Measurements from ENCODE around the gene PRG3. TPM values are rescaled to one million over a fixed set of nuclear protein-coding genes. Genes with fewer than 3 reads are reported as not detected.

The PRG3 gene
- total RNA-seq, 6 donors from 2014 or later: not detected

DNA sequence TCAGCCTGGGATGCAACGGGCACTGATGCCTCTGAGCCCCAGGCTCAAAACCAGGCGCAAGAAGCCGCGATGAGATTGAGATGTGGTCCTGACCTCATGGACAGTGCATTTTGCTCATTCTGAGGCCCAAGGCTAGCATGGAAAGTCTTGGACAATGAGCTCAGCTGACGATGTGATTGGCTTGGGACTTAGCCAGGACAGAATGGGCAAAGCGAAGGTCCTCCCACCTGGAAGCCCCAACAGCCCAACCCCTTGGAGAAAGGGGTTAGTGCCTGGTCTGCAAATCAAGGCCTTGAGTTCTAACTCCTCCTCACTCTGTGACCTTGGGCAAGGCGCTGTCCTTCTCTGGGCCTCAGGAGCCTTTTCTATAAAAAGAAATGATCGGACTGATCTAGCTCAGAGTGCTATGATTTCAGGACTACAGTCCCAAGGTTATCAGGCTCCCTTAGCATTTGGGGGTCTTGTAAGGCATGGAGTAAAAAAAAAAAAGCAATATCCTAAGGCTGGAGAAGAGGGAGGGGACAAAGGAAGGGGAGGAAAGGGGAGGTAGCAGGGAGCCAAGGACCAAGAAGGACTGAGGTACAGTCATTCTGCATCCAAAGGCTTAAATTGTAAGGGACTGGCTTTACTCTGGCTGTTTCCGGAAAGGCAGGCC, 43.3 kb upstream of the PRG3 start:
- no peaks in the 10 kb centered on the region for H3K9me3 ChIP-seq
- peak overlapping the region; percentile 92 to 97 (median 94) for H3K27ac ChIP-seq
- DNase-seq (no peak), ATAC-seq (ENCODE audit: low FRiP score in 2 of 2) (no peak)
- H3K36me3 ChIP-seq: peaks cover 0 to 41% (median 8%) of the 10 kb centered on the region in 4 donors
- no peak for TF ChIP-seq POLR2AphosphoS5 (IDR thresholded peaks at IDR 0.05)
- TF ChIP-seq, protein P1, sequence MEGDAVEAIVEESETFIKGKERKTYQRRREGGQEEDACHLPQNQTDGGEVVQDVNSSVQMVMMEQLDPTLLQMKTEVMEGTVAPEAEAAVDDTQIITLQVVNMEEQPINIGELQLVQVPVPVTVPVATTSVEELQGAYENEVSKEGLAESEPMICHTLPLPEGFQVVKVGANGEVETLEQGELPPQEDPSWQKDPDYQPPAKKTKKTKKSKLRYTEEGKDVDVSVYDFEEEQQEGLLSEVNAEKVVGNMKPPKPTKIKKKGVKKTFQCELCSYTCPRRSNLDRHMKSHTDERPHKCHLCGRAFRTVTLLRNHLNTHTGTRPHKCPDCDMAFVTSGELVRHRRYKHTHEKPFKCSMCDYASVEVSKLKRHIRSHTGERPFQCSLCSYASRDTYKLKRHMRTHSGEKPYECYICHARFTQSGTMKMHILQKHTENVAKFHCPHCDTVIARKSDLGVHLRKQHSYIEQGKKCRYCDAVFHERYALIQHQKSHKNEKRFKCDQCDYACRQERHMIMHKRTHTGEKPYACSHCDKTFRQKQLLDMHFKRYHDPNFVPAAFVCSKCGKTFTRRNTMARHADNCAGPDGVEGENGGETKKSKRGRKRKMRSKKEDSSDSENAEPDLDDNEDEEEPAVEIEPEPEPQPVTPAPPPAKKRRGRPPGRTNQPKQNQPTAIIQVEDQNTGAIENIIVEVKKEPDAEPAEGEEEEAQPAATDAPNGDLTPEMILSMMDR (IDR thresholded peaks at IDR 0.05): no peak
- TF ChIP-seq EP300 (IDR thresholded peaks at IDR 0.05): no peak
- no peak for TF ChIP-seq POLR2A (IDR thresholded peaks at IDR 0.05)
- 84 to 93% methylated on average over 8 to 9 of the region's 9 CpGs for WGBS, 2 donors
- H3K4me3 ChIP-seq: peak overlapping the region in 2 of 4 donors; percentile 54 to 58
- no peaks in the 10 kb centered on the region for H3K27me3 ChIP-seq
- peaks cover 41 to 52% (median 46%) of the 10 kb centered on the region in 4 donors for H3K4me1 ChIP-seq

DNA sequence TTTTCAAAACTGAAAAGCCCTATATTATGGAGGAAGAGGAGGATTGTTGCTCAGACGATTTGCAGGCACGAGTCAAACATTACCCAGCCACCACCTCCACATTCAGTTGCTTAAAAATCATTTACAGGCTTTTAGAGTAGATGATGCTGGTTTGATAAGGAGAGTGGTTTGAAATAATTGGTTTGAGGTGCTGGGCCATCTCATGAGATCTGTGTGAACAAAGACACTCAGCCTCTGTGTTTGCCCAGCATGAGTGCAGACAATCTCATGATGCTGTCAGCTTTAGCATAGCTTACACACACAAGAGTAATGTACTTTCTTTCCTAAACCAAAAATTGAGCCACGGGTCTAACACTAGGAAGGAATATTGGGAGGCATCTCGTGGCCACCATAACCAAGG, 41.7 kb upstream of the PRG3 start:
- WGBS, 2 donors: 80 to 90% methylated on average over 4 of the region's 4 CpGs
- Histone ChIP-seq H3K4me1 (peaks cover 37 to 45% (median 40%) of the 10 kb centered on the region in 4 donors), H3K27ac (no peak overlapping the region), H3K4me3 (no peak overlapping the region), H3K9me3 (no peaks in the 10 kb centered on the region), H3K27me3 (no peaks in the 10 kb centered on the region), H3K36me3 (peaks cover 0 to 56% (median 18%) of the 10 kb centered on the region in 4 donors)
- TF ChIP-seq POLR2A (IDR thresholded peaks at IDR 0.05) (no peak), EP300 (IDR thresholded peaks at IDR 0.05) (no peak), POLR2AphosphoS5 (IDR thresholded peaks at IDR 0.05) (no peak)
- TF ChIP-seq, protein P1 (IDR thresholded peaks at IDR 0.05): no peak
- no peak for ATAC-seq (ENCODE audit: low FRiP score in 2 of 2)
- no peak for DNase-seq

DNA sequence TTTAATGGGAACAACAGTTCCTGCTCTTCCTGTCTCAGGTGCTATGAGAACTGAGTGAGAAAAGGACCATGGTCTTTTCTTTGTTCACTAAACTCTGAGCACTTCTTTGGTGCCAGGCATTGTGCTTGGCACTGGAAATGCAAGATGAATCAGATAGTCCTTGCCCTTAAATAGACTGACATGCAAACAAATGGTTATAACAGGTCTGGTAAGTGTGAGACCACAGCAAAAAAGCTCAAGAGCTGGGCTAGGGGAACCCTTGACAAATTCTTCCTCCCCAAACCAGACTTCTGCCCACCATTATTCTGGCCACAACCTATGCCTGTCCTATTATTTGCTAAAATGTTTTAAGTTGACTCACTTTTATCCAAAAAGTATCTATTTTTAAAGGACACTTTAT, 40.9 kb upstream of the PRG3 start:
- Histone ChIP-seq H3K4me1 (peaks cover 35 to 42% (median 37%) of the 10 kb centered on the region in 4 donors), H3K36me3 (peaks cover 7 to 64% (median 26%) of the 10 kb centered on the region in 4 donors), H3K27ac (no peak overlapping the region), H3K4me3 (no peak overlapping the region), H3K27me3 (no peaks in the 10 kb centered on the region), H3K9me3 (no peaks in the 10 kb centered on the region)
- no peak for TF ChIP-seq EP300 (IDR thresholded peaks at IDR 0.05)
- TF ChIP-seq, protein P1 (IDR thresholded peaks at IDR 0.05): no peak
- TF ChIP-seq POLR2AphosphoS5 (IDR thresholded peaks at IDR 0.05): no peak
- no peak for TF ChIP-seq POLR2A (IDR thresholded peaks at IDR 0.05)
- DNase-seq (no peak), ATAC-seq (ENCODE audit: low FRiP score in 2 of 2) (no peak)

DNA sequence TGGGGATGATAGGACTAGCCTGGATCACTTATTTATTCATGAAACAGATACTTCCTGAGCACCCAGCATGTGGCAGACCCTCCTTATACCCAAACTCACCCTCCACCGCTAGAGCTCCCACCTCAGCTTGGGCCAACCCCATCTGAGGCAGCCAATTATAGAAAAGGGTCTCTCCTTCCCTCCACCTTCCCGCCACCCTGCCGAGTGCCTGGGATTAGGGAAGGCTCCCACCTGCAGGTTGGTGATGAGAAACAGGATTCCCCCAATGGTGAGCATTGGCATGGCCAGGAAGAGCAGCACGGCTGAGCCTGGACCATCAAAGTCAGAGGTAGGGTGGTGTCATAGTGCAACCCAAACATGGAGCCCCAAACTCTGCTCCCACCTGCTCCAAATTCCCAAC, 40.1 kb upstream of the PRG3 start:
- Histone ChIP-seq H3K36me3 (peaks cover 13 to 72% (median 33%) of the 10 kb centered on the region in 4 donors), H3K27ac (no peak overlapping the region), H3K27me3 (no peaks in the 10 kb centered on the region), H3K4me1 (peaks cover 28 to 42% (median 35%) of the 10 kb centered on the region in 4 donors), H3K4me3 (no peak overlapping the region), H3K9me3 (no peaks in the 10 kb centered on the region)
- ATAC-seq (ENCODE audit: low FRiP score in 2 of 2): no peak
- WGBS, 2 donors: 95 to 97% methylated on average over 3 to 4 of the region's 4 CpGs
- no peak for TF ChIP-seq EP300 (IDR thresholded peaks at IDR 0.05)
- no peak for TF ChIP-seq POLR2A (IDR thresholded peaks at IDR 0.05)
- no peak for TF ChIP-seq POLR2AphosphoS5 (IDR thresholded peaks at IDR 0.05)
- TF ChIP-seq, protein P1 (IDR thresholded peaks at IDR 0.05): no peak
- DNase-seq: no peak

DNA sequence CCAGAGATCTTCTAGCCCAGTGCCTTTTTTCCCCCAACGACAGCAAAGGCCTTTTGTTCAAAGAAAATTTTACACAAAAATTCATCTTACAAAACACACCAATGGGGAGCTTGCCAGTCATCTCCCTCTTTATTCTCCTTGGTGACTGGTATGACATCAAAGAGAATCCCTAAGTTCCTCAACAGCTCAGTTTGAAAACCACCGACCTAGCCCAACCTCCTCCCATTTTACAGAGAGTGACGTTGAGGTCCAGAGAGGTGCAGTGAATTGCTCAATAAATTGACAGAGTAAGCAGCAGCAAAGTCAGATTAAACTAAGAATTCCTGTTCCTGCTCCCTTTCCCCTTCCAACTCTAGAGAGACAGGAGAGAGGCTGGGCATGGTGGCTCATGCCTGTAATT, 38.2 kb upstream of the PRG3 start:
- 79 to 81% methylated on average over 3 of the region's 3 CpGs for WGBS, 2 donors
- TF ChIP-seq POLR2AphosphoS5 (IDR thresholded peaks at IDR 0.05): no peak
- TF ChIP-seq, protein P1 (IDR thresholded peaks at IDR 0.05): no peak
- TF ChIP-seq POLR2A (IDR thresholded peaks at IDR 0.05): no peak
- TF ChIP-seq EP300 (IDR thresholded peaks at IDR 0.05): no peak
- no peak overlapping the region for H3K4me3 ChIP-seq
- no peaks in the 10 kb centered on the region for H3K9me3 ChIP-seq
- peaks cover 27 to 85% (median 46%) of the 10 kb centered on the region in 4 donors for H3K36me3 ChIP-seq
- H3K27me3 ChIP-seq: no peaks in the 10 kb centered on the region
- DNase-seq (no peak), ATAC-seq (ENCODE audit: low FRiP score in 2 of 2) (no peak)
- H3K4me1 ChIP-seq: peaks cover 9 to 24% (median 16%) of the 10 kb centered on the region in 4 donors
- H3K27ac ChIP-seq: peak overlapping the region in 1 of 4 donors; percentile 14

All from upper lobe of left lung (tissue), 6 donors.